Dendritic cell treated with granulocyte-macrophage colony-stimulating factor and Interleukin-4, amounts not matched to agents 40 ng/mL and 50 ng/mL, for 4 days (primary cell): ENCODE measurements around the gene UTRN.

Experiments
- H3K27ac Mint-ChIP-seq: one replicate; pipeline ENCODE4 v1.8.0; 2022; ENCODE audit warnings: mild to moderate bottlenecking, mixed read lengths
- H3K27me3 Mint-ChIP-seq: one replicate; pipeline ENCODE4 v1.8.0; 2022; ENCODE audit warnings: mild to moderate bottlenecking, mixed read lengths
- H3K36me3 Mint-ChIP-seq: one replicate; pipeline ENCODE4 v1.8.0; 2022; ENCODE audit warnings: low read depth, mixed read lengths
- H3K4me1 Mint-ChIP-seq: one replicate; pipeline ENCODE4 v1.8.0; 2022; ENCODE audit warnings: low read depth, mixed read lengths
- H3K4me3 Mint-ChIP-seq: one replicate; pipeline ENCODE4 v1.8.0; 2022; ENCODE audit warnings: mild to moderate bottlenecking, moderate library complexity, mixed read lengths
- H3K9me3 Mint-ChIP-seq: one replicate; pipeline ENCODE4 v1.8.0; 2022; ENCODE audit warnings: mixed read lengths
- intact Hi-C: fragments of 100-400 bp; cut with micrococcal nuclease; formaldehyde crosslinking; loops from one replicate; pipeline ENCODE4 v1.15.0; 2022

Gene UTRN

DNA sequence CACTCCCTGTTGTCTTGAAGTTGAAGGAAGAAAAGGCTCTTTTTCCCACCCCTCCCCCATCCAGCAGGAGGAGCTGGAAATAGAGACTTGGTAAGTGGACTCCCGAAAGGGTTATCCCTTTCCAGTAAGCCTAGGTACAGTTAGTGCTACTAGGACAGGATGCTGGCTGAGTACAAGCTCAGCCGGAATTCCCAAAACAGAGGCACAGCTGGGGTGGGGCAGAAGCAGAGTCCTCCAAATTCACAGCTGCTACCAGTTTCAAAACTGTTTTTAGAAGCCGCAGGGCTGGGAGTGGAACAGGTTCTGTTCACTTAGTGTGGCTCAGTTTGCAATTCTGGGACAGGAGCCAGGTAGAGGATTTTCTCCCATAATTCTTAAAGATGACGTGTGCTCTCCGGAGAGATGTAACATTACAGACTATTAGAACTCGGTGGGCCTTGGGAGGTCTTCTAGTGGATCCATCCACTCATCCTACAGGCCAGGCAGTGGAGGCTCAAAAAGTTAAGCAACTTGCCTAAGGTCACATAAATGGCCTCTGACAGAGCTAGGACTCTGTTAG, 19.0 kb upstream of the UTRN start:
- no peaks in the 10 kb centered on the region for H3K36me3 Mint-ChIP-seq
- H3K4me1 Mint-ChIP-seq = peaks cover 10% of the 10 kb centered on the region
- no peak overlapping the region for H3K27ac Mint-ChIP-seq
- intact Hi-C loops = no loop called here
- H3K9me3 Mint-ChIP-seq = no peaks in the 10 kb centered on the region
- H3K4me3 Mint-ChIP-seq = no peak overlapping the region
- no peaks in the 10 kb centered on the region for H3K27me3 Mint-ChIP-seq

DNA sequence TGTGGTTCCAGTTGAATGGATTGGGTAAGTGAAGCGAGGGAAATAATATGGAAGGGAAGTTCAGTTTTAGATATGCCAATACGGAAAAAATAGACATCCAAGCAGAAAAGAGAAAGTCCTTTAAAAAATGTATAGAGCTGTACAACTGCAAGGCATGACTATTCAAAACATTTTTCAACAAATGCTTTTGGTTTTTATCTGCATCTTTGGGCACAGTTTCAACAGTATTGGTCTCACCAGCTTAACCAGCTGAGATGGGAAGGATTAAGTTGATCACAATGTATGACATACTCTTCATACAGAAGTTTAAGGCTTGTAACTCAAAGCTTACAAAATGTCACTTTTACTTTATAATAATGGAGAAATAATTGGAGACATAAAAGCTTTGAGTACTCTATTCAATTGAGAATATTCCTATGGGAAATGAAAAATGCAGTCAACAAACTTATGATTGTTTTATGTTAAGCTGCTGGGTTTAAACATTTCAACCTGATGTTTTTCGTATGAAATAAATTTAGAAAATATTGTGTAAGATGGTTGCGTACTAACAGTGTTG, 16.3 kb upstream of the UTRN start:
- Mint-ChIP-seq H3K36me3 (no peaks in the 10 kb centered on the region), H3K27ac (no peak overlapping the region), H3K4me3 (no peak overlapping the region), H3K9me3 (no peaks in the 10 kb centered on the region), H3K4me1 (peaks cover 10% of the 10 kb centered on the region), H3K27me3 (no peaks in the 10 kb centered on the region)
- intact Hi-C loops = no loop called here

DNA sequence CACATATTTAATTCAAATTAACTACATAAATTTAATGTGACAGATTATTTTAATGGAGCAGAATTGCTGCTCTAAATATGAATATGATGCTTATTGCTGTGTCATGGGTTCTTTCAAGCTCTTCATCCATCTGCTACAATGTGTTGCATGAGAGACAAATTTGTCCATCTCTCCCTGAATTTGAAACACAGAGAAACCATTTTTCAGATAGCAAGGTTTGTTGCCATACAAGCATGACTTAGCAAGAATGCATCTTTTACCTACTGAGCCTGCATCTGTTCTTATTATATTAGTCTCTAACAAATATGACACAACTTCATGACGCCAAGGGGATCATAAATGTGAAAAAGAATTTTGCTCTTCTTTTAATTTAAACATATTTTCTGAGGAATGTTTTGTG, 8.0 kb upstream of the UTRN start:
- H3K4me1 Mint-ChIP-seq = peaks cover 5% of the 10 kb centered on the region
- H3K9me3 Mint-ChIP-seq = no peaks in the 10 kb centered on the region
- H3K4me3 Mint-ChIP-seq = no peak overlapping the region
- H3K27me3 Mint-ChIP-seq = no peaks in the 10 kb centered on the region
- H3K27ac Mint-ChIP-seq = no peak overlapping the region
- intact Hi-C loops = no loop called here
- no peaks in the 10 kb centered on the region for H3K36me3 Mint-ChIP-seq

DNA sequence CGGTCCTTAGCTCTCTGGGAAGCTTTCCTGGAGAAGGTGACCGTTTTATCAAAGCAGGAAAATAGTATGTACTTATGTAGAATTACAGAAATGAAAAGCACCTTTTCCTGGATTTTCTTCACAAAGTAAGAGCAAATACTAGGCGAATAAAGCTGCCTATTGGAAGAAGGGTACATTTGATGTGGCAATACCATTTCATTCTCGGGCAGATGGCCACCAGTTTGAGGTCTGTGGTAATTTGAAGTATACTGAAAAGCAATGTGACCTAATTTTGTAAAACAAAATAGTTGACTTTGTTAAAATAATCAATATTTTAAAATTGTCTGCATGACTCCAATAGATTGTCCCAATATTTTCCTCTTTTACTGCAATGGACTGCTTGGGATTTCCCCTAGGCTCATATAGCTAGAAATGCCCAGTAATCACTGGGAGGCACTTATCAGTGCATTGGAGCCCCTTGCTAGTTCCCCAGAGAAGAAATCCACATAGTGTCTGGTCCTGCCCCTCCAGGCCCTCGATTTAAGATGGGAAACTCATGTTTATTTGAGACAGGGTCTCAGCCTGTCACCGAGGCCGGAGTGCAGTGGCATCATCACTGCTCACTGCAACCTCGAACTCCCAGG, 7.4 kb upstream of the UTRN start:
- no peak overlapping the region for H3K27ac Mint-ChIP-seq
- intact Hi-C loops = no loop called here
- H3K9me3 Mint-ChIP-seq = no peaks in the 10 kb centered on the region
- H3K36me3 Mint-ChIP-seq = no peaks in the 10 kb centered on the region
- H3K4me3 Mint-ChIP-seq = no peak overlapping the region
- peaks cover 5% of the 10 kb centered on the region for H3K4me1 Mint-ChIP-seq
- no peaks in the 10 kb centered on the region for H3K27me3 Mint-ChIP-seq

DNA sequence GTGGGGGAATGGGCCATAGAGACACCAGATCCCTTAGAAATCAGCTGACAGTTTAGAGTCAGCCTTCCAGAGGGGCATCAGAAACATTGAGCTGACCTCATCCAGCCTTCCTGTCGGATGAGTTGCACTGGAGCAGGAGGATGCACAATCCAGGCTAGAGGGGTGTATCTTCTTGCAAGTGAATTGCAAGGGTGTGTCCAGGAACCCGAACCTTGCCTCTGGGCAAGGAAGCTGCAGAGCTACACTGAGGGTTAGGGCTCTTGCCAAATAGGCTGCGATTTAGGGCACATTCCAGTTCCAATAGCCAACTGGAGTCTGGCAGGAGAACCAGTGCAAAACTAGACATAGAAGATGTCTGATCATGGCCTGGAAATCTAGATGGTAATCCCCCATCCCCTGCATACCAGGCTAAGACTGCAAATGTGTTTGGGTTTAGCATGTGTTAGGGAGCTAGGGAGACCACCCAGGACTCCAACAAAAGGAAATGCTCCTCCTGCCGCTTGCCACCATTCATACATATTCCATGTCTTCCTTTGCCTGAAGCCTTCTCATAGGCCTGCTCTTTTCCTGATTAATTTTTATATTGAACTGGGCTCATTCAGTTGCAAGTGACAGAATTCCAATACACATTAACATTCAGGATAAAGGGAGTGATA, 6.3 kb upstream of the UTRN start:
- Mint-ChIP-seq H3K36me3 (no peaks in the 10 kb centered on the region), H3K9me3 (no peaks in the 10 kb centered on the region), H3K4me1 (peaks cover 9% of the 10 kb centered on the region), H3K27ac (no peak overlapping the region), H3K4me3 (no peak overlapping the region), H3K27me3 (no peaks in the 10 kb centered on the region)
- intact Hi-C loops = no loop called here

DNA sequence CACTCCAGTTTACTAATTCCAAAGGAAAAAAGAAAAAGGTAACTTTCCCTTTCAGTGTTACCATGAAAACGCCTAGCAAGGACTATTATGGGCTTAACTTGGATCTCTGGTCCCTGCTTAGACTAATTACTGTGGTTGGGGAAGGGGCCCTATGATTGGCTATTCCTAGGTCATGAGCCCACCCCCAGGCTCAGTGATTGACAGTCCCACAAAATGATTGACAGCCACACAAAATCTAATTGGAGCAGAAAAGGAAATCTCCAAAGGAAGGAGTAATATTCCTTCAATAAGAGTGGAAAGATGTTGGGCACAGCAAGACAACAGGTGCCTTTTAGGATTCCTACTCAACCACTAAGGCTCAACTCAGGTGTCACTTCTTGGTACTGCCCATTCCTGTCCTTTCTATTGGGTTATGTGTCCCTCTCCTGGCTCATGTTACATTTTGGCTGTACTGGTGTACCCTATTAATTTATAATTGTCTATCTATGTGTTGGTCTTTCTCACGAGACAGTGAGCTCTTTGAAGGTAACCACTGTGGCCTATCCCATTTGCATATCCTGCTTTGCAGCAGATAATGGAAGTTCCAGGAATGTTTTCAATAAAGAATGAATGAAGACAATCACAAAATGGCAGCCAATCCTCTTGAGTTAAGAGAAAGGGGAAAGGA, 5.5 kb upstream of the UTRN start:
- intact Hi-C loops = no loop called here
- Mint-ChIP-seq H3K27ac (no peak overlapping the region), H3K4me1 (peaks cover 18% of the 10 kb centered on the region), H3K27me3 (no peaks in the 10 kb centered on the region), H3K36me3 (peaks cover 4% of the 10 kb centered on the region), H3K9me3 (no peaks in the 10 kb centered on the region), H3K4me3 (no peak overlapping the region)

DNA sequence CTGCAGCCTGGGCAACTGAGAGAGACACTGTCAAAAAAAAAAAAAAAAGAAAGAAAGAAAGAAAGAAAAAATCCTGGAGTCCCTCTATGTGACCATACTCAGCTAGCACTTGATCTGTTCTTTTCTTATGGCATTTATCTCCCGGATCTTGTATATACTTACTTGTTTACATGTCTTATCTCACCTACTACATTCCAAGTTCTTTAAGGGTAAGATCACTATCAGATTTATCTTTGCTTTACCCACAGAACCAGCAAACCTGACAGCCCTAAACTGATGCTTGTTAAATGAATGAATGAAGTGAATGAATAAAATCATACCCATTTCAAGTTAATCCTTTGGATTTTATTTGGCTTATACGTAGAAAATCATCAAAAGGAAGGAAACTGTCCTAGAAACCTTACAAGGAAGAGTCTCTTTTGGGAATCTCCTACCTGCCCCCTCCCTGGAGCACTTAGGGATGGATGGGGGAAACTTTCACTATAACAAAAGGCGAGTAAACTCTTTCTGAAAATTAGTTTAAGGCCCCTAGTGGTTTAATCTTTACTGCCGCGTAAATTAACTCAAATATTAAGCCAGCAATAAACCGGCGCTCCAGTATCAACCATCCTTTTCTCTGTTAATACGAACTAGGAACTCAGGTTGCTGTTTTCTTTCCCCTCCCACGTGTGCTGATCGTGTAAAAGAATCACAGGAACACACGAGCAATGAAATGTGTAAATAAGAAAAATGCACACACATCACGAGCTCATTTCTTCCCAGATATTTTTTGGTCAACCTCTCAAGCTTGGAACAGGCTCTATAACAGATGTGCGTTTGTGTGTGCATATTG, 1.3 kb upstream of the UTRN start:
- H3K9me3 Mint-ChIP-seq = no peaks in the 10 kb centered on the region
- H3K36me3 Mint-ChIP-seq = peaks cover 31% of the 10 kb centered on the region
- H3K4me3 Mint-ChIP-seq = peak overlapping the region; percentile 95
- intact Hi-C loops = loop anchor here (2.0 kb wide), 2 partner anchors 133 to 189 kb away; partner anchors contain the start of genes SF3B5 and STX11
- peaks cover 28% of the 10 kb centered on the region for H3K4me1 Mint-ChIP-seq
- no peaks in the 10 kb centered on the region for H3K27me3 Mint-ChIP-seq
- peak overlapping the region; percentile 94 for H3K27ac Mint-ChIP-seq

DNA sequence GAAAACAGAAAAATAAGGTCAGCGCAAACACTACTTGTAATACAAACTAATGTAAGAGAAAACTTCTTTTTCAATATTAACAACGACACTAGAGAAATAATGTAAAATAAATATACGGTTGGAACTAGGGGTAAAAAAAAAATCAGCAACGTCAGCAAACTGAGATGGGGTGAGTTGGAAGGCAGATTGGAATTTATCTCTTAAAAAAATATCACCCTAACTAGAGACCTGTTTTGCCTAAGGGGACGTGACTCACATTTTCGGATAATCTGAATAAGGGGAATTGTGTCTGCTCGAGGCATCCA, 705 bp upstream of the UTRN start:
- intact Hi-C loops = loop anchor here (2.0 kb wide), 2 partner anchors 134 to 190 kb away; partner anchors contain the start of genes SF3B5 and STX11
- H3K4me3 Mint-ChIP-seq = peak overlapping the region; percentile 95
- peaks cover 36% of the 10 kb centered on the region for H3K36me3 Mint-ChIP-seq
- peak overlapping the region; percentile 94 for H3K27ac Mint-ChIP-seq
- H3K9me3 Mint-ChIP-seq = no peaks in the 10 kb centered on the region
- no peaks in the 10 kb centered on the region for H3K27me3 Mint-ChIP-seq
- peaks cover 28% of the 10 kb centered on the region for H3K4me1 Mint-ChIP-seq

DNA sequence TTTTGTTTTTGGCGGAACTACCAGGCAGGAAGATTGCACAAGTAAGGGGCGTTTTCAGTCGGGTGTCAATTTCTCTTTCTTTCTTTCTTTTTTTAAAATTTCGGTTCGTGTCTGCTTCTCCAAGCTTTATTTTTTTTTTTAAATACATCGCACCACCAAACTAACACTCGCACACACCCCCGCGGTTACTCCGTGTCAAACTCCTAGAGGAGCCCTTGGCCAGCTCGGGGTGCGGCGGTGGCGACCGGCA, 338 bp downstream of the UTRN start:
- intact Hi-C loops = loop anchor here (1.0 to 5.0 kb wide), 5 partner anchors 57 to 197 kb away; partner anchors contain the start of genes SF3B5 and STX11
- Mint-ChIP-seq H3K27ac (peak overlapping the region; percentile 94), H3K27me3 (no peaks in the 10 kb centered on the region), H3K9me3 (no peaks in the 10 kb centered on the region), H3K36me3 (peaks cover 41% of the 10 kb centered on the region), H3K4me3 (peak overlapping the region; percentile 95), H3K4me1 (peaks cover 28% of the 10 kb centered on the region)

DNA sequence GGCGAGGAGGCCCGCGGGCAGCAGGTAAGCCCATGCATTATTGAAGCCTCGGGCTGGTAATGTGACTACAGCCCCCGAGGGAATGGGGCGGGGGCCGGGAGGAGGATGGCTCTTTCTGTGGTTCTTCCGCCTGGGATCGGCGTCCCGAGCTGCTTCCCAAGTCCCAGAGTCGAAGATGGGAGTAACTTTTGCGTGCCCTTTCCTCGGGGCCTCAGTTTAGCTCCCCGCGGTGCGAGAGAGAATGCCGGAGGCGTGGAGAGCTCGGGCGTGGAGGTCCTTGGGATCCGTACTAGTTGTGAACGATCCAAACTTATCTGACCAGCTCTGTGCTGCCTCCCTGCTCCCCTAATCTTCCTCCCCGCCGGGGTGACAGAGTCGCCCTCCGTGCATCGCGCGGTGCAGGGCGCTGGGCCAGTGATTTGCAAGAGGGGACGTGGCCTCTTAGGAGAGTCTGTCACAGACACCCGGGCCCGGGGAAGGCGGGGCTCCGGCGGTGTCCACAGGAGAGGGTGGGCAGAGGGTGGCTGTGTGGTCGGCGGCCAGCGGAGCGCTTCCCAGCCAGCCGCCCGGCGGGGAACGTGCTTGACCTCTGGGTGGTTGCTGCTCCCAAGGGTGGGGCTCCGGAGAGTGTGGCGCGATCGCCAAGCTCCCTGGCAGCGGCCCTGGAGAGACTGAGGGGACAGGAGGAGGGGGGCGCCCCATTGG, 815 bp downstream of the UTRN start:
- Mint-ChIP-seq H3K9me3 (no peaks in the 10 kb centered on the region), H3K4me3 (peak overlapping the region; percentile 95), H3K27ac (peak overlapping the region; percentile 94), H3K27me3 (no peaks in the 10 kb centered on the region), H3K4me1 (peaks cover 27% of the 10 kb centered on the region), H3K36me3 (peaks cover 44% of the 10 kb centered on the region)
- intact Hi-C loops = loop anchor here (1.0 to 5.0 kb wide), 5 partner anchors 56 to 196 kb away; partner anchors contain the start of genes SF3B5 and STX11

DNA sequence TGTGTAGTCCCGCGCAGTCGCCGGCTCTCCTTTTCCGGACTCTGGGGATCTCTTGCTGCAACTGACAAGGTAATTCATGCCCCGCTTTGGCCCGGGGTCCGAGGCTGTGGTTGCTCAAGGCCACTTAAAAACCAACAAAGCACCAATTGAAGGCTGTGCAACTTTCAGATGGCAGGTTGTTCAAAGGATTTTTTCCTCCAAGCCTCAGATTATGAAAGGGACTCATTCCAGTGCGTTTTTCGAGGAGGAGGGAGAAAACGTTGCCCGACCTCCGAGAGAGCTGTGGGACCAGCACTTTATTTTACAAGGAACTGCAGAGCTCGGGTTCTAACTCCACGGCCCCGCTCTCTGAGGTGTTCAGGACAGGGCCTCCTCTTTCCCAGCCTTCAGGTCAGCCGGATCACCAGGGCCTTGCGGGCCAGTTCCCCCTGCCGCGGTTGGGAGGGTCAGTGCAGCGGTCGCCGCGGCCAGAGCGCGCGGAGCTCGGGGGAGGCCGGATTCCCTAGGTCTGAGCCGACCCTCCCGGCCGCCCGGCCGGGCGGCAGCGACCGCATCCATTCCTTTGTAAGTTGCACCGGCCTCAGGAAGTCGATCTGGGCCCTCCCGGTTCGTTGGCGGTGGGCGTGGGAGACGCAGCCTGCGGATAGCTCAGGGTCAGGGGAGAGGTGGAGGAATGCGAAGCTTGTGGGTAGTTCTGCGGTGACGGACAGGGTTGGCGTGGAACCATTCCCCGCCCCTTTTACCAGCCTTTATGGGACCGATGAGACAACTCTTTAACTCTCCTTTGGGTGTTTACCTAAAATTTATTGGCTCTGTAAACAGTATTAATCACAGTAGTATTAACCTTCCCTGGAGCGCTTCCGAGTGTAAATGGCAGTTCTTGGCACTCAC, 1.6 kb downstream of the UTRN start:
- H3K36me3 Mint-ChIP-seq = peaks cover 52% of the 10 kb centered on the region
- H3K4me3 Mint-ChIP-seq = peak overlapping the region; percentile 95
- H3K27me3 Mint-ChIP-seq = no peaks in the 10 kb centered on the region
- peaks cover 29% of the 10 kb centered on the region for H3K4me1 Mint-ChIP-seq
- no peaks in the 10 kb centered on the region for H3K9me3 Mint-ChIP-seq
- H3K27ac Mint-ChIP-seq = peak overlapping the region; percentile 94
- intact Hi-C loops = loop anchor here (5.0 kb wide), 2 partner anchors 56 to 196 kb away; no protein-coding TSS in a partner anchor

DNA sequence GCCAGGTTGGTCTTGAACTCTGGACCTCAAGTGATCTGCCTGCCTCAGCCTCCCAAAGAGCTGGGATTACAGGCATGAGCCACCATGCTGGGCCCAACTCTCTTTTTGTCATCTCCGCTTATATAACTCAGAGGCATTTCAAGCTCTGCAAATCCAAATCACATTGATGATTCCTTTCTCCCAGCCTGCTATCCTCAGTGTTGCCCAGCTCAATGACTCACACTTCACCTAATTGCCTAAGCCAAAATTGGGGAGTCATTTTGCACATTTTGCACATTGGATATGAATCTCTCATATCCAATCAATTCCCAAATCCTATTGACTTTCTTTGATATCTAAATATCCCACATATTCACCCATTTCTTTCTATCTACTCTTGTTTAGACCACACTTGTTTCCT, 3.9 kb downstream of the UTRN start:
- H3K27ac Mint-ChIP-seq = no peak overlapping the region
- intact Hi-C loops = loop anchor here (5.0 kb wide), 2 partner anchors 53 to 193 kb away; no protein-coding TSS in a partner anchor
- no peak overlapping the region for H3K4me3 Mint-ChIP-seq

More for the DNA sequence above, 3.9 kb downstream of the UTRN start:
- Mint-ChIP-seq H3K27me3 (no peaks in the 10 kb centered on the region), H3K9me3 (no peaks in the 10 kb centered on the region), H3K36me3 (peaks cover 59% of the 10 kb centered on the region), H3K4me1 (peaks cover 22% of the 10 kb centered on the region)
